Measurements from ENCODE around the gene SCD5. TPM values are rescaled to one million over a fixed set of nuclear protein-coding genes. Genes with fewer than 3 reads are reported as not detected.
"Not testable (repeated sequence)": the region's sequence is repeated elsewhere in the genome, so short reads cannot be mapped to it uniquely, and the experiment has no call there.

SCD5 gene
- total and polyA plus RNA-seq, 3 experiments from 2014 or later = 2.6 to 6.3 (median 6.2) TPM

DNA sequence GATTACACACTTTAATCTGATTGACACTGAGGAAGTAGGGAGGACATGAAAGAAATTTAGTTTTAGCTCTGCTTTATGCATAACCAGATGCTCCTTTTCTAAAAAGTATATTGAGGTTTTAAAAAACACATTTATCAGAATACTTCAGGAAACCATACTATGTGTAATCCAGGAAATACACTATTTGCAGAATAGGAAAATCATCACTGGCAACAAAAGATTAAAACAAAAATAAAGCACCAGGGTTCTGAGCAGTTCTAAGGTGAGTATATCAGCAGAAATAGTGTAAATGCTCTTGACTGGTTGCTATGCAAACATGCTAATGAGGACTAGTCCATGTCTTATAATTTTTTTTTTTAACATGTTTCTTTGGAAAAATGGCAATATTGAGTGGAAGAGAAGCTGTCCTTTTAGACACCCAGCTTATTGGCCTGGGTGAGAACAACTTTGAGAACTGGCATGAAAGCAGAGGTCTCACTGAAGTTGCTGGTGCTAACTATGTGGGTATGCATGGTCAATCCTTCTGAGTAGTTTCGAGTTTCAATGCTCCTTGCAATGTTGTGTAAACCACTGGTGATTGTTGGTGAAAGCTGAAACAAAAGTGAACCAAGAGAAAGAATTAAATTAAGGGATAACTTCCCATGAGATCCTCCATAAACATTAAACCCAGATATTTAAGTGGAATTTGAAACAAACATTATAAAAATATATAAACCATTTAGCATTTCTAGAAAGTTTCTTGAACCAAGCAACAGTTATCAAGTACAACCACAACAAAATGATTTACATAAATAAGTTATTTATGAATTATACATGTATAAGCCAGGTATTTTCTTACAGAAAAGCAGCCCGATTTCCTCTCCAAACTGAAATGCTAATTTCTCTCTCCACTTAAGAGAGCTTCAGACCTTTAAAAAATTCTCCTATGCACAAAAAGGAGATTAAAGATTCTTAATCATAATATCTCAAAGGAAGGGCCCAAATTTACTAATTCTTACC lies 20.4 kb upstream of the SCD5 start:
- no peak overlapping the region for H3K4me3 ChIP-seq (ENCODE audit: low read length)
- no peak for DNase-seq
- no peaks in the 10 kb centered on the region for H3K4me1 ChIP-seq (ENCODE audit: insufficient read depth, low read length)
- peaks cover 34% of the 10 kb centered on the region for H3K36me3 ChIP-seq (ENCODE audit: insufficient read depth, low read length)
- no peaks in the 10 kb centered on the region for H3K9me3 ChIP-seq (ENCODE audit: low read length)
- Mint-ChIP-seq H3K27ac (peak overlapping the region in 3 of 8 donors; percentile 50 to 63 (median 58)), H3K9me3 (no peaks in the 10 kb centered on the region), H3K36me3 (peaks cover 4 to 61% (median 19%) of the 10 kb centered on the region in 3 donors), H3K4me3 (no peak overlapping the region), H3K27me3 (no peaks in the 10 kb centered on the region), H3K4me1 (peaks cover 0 to 3% (median 2%) of the 10 kb centered on the region in 3 donors)
- ChIA-PET CTCF (no interaction called here), POLR2A (interaction anchor here (0.7 kb wide), 1 partner anchor 9 kb away, joined by 4 read pairs; no protein-coding TSS in a partner anchor)
- H3K27ac ChIP-seq (ENCODE audit: low read depth, low read length) = no peak overlapping the region
- no peaks in the 10 kb centered on the region for H3K27me3 ChIP-seq (ENCODE audit: insufficient read depth, low read length, poor library complexity, severe bottlenecking)

DNA sequence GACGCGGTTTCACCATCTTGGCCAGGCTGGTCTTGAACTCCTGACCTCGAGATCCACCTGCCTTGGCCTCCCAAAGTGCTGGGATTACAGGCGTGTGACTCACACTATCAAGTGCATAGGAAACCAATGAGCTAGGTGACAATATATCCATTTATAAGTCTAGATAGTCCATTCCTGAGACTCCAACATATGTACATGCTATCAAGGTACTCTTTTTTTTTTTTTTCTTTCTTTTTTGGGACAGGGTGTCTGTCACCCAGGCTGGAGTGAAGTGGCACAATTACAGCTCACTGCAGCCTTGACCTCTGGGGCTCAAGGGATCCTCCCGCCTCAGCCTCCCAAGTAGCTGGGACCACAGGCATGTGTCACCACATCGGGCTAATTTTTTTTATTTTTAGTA lies 18.3 kb upstream of the SCD5 start:
- H3K4me1 ChIP-seq (ENCODE audit: insufficient read depth, low read length); H3K4me1 Mint-ChIP-seq; H3K9me3 Mint-ChIP-seq; POLR2A ChIA-PET; H3K27me3 Mint-ChIP-seq; H3K27ac ChIP-seq (ENCODE audit: low read depth, low read length); H3K27me3 ChIP-seq (ENCODE audit: insufficient read depth, low read length, poor library complexity, severe bottlenecking); H3K4me3 ChIP-seq (ENCODE audit: low read length); CTCF ChIA-PET; H3K4me3 Mint-ChIP-seq; H3K9me3 ChIP-seq (ENCODE audit: low read length); DNase-seq: not testable (repeated sequence)
- Mint-ChIP-seq H3K36me3 (peaks cover 0 to 42% (median 12%) of the 10 kb centered on the region in 3 donors), H3K27ac (peak overlapping the region in 1 of 8 donors; percentile 65)
- H3K36me3 ChIP-seq (ENCODE audit: insufficient read depth, low read length) = peaks cover 17% of the 10 kb centered on the region

DNA sequence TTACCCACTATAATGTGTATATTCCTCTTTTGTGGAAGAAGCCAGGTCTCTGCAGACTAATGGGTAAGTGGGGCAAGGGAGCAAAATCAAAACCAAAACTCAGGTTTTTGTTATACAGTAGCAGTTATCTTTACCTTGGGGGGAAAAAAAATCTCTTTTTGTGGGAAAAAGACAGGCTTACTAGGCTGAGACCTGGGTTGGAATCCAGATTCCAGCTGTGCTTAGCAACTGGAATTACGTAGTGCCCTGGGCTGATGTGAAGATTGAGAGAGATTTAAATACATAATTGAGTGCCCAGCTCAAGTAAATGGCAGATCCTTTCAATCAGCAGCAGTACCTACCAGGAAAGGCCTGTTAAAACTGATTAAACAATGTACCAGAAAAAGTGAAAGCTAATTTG lies 15.4 kb upstream of the SCD5 start:
- H3K9me3 ChIP-seq (ENCODE audit: low read length) = no peaks in the 10 kb centered on the region
- H3K4me3 ChIP-seq (ENCODE audit: low read length) = no peak overlapping the region
- H3K4me1 ChIP-seq (ENCODE audit: insufficient read depth, low read length) = no peaks in the 10 kb centered on the region
- Mint-ChIP-seq H3K4me1 (peaks cover 5 to 11% (median 9%) of the 10 kb centered on the region in 3 donors), H3K9me3 (no peaks in the 10 kb centered on the region), H3K4me3 (no peak overlapping the region), H3K27ac (peak overlapping the region in 3 of 8 donors; percentile 1 to 60 (median 49)), H3K27me3 (no peaks in the 10 kb centered on the region), H3K36me3 (peaks cover 0 to 21% (median 6%) of the 10 kb centered on the region in 3 donors)
- DNase-seq = no peak
- CTCF ChIA-PET = no interaction called here
- H3K27ac ChIP-seq (ENCODE audit: low read depth, low read length) = no peak overlapping the region
- POLR2A ChIA-PET = no interaction called here
- no peaks in the 10 kb centered on the region for H3K27me3 ChIP-seq (ENCODE audit: insufficient read depth, low read length, poor library complexity, severe bottlenecking)
- H3K36me3 ChIP-seq (ENCODE audit: insufficient read depth, low read length) = peaks cover 5% of the 10 kb centered on the region

DNA sequence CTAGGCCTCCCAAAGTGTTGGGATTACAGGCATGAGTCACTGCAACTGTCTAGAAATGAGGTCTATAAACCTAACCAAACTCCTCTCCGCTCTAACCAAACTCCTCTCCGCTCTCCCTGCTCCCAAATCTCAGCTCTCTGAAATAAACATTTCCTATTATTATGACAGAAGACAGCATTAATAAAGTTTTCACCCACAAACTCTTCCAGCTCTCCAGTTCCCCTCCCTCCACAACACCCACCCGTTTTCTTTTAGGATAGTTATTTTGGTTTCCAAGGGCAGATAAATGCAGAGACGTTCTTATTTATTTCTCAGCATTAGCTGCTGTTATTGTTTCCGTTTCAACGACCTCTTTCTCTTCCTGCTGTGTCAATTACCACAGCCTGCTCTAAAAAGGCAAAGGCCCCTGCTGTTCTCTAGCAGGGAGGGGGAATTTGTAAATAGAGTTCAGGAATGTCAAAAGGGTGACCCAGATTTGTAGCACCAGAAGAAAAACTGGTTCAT lies 13.3 kb upstream of the SCD5 start:
- Mint-ChIP-seq H3K4me1 (peaks cover 5 to 11% (median 9%) of the 10 kb centered on the region in 3 donors), H3K27me3 (peaks cover 0 to 4% of the 10 kb centered on the region in 2 donors), H3K4me3 (no peak overlapping the region), H3K27ac (peak overlapping the region in 4 of 8 donors; percentile 2 to 80 (median 64)), H3K36me3 (peaks cover 0 to under 1% (median 0%) of the 10 kb centered on the region in 3 donors), H3K9me3 (no peaks in the 10 kb centered on the region)
- Histone ChIP-seq H3K4me1 (ENCODE audit: insufficient read depth, low read length) (no peaks in the 10 kb centered on the region), H3K4me3 (ENCODE audit: low read length) (no peak overlapping the region), H3K36me3 (ENCODE audit: insufficient read depth, low read length) (no peaks in the 10 kb centered on the region), H3K27me3 (ENCODE audit: insufficient read depth, low read length, poor library complexity, severe bottlenecking) (no peaks in the 10 kb centered on the region), H3K27ac (ENCODE audit: low read depth, low read length) (no peak overlapping the region), H3K9me3 (ENCODE audit: low read length) (no peaks in the 10 kb centered on the region)
- ChIA-PET CTCF (no interaction called here), POLR2A (no interaction called here)
- no peak for DNase-seq

DNA sequence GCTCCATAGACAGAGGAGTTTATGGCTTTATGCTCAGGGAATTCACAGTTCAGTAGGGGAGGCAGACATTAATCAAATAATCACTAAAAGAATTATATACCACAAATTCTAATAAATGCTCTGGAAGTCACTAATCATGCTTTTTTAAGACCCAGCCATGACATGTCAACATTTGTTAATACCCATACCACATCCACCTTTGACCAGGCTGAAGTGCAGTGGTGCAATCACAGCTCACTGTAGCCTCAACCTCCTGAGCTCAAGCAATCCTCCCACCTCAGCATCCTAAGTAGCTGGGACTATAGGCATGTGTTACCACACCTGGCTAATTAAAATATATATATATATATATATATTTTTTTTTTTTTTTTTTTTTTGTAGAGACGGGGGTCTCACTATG lies 12.8 kb upstream of the SCD5 start:
- Mint-ChIP-seq H3K4me1 (peaks cover 5 to 11% (median 9%) of the 10 kb centered on the region in 3 donors), H3K9me3 (no peaks in the 10 kb centered on the region), H3K36me3 (no peaks in the 10 kb centered on the region), H3K27me3 (peaks cover 0 to 4% of the 10 kb centered on the region in 2 donors), H3K4me3 (no peak overlapping the region), H3K27ac (peak overlapping the region in 3 of 8 donors; percentile 23 to 77 (median 60))
- H3K27ac ChIP-seq (ENCODE audit: low read depth, low read length) = no peak overlapping the region
- no peak overlapping the region for H3K4me3 ChIP-seq (ENCODE audit: low read length)
- H3K36me3 ChIP-seq (ENCODE audit: insufficient read depth, low read length) = no peaks in the 10 kb centered on the region
- no peak for DNase-seq
- no peaks in the 10 kb centered on the region for H3K27me3 ChIP-seq (ENCODE audit: insufficient read depth, low read length, poor library complexity, severe bottlenecking)
- CTCF ChIA-PET = no interaction called here
- POLR2A ChIA-PET = no interaction called here
- H3K4me1 ChIP-seq (ENCODE audit: insufficient read depth, low read length) = no peaks in the 10 kb centered on the region
- no peaks in the 10 kb centered on the region for H3K9me3 ChIP-seq (ENCODE audit: low read length)

DNA sequence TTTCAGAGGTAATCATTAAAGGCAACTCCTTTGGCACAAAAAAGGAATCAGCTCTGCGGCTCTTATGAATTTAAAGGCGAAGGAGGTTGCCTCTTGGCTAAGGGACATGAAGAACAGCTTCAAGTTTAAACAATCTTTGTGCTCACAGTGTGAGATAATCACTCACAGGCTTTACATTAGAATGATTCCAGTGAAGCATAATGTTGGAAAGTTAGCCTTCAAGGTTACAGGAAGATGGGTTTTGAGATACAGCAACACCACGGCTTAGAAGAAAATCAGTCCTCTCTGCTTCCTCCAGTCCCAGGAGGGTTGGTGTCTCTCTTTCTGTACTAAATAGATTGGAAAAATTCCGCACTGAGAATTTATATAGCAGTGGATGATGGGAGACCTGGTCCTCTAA lies 11.6 kb upstream of the SCD5 start:
- Histone ChIP-seq H3K4me3 (ENCODE audit: low read length) (no peak overlapping the region), H3K4me1 (ENCODE audit: insufficient read depth, low read length) (no peaks in the 10 kb centered on the region), H3K27me3 (ENCODE audit: insufficient read depth, low read length, poor library complexity, severe bottlenecking) (no peaks in the 10 kb centered on the region), H3K9me3 (ENCODE audit: low read length) (no peaks in the 10 kb centered on the region), H3K36me3 (ENCODE audit: insufficient read depth, low read length) (no peaks in the 10 kb centered on the region), H3K27ac (ENCODE audit: low read depth, low read length) (no peak overlapping the region)
- peaks cover 5 to 11% (median 7%) of the 10 kb centered on the region in 3 donors for H3K4me1 Mint-ChIP-seq
- H3K27ac Mint-ChIP-seq = no peak overlapping the region
- H3K36me3 Mint-ChIP-seq = no peaks in the 10 kb centered on the region
- POLR2A ChIA-PET = interaction anchor here (0.5 kb wide), 1 partner anchor 346 kb away, joined by 3 read pairs; no protein-coding TSS in a partner anchor
- no peaks in the 10 kb centered on the region for H3K9me3 Mint-ChIP-seq
- no peak overlapping the region for H3K4me3 Mint-ChIP-seq
- H3K27me3 Mint-ChIP-seq = peaks cover 0 to 4% of the 10 kb centered on the region in 2 donors
- DNase-seq = no peak
- CTCF ChIA-PET = interaction anchor here (1.1 kb wide), 1 partner anchor 21 kb away, joined by 3 read pairs; no protein-coding TSS in a partner anchor

DNA sequence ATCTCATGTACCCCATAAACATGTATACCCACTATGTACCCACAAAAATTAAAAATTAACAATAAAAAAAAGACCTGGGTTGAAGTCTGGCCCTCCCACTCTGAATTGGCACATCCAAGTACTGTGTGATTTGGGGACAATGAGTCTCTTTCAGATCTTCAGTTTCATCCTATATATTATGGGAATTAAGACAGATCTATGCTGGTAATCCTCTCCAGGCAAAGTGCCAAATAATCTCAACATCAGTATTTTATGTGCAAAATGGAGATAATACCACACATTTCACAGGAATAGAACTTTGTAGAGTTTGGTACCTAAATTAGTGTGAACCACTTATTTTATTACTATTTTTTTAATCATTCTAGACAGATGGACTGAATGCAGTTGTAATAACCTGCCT lies 11.0 kb upstream of the SCD5 start:
- Histone ChIP-seq H3K36me3 (ENCODE audit: insufficient read depth, low read length) (no peaks in the 10 kb centered on the region), H3K27ac (ENCODE audit: low read depth, low read length) (no peak overlapping the region), H3K27me3 (ENCODE audit: insufficient read depth, low read length, poor library complexity, severe bottlenecking) (no peaks in the 10 kb centered on the region), H3K4me3 (ENCODE audit: low read length) (no peak overlapping the region), H3K4me1 (ENCODE audit: insufficient read depth, low read length) (no peaks in the 10 kb centered on the region), H3K9me3 (ENCODE audit: low read length) (no peaks in the 10 kb centered on the region)
- no peak overlapping the region for H3K27ac Mint-ChIP-seq
- peaks cover 0 to 4% of the 10 kb centered on the region in 2 donors for H3K27me3 Mint-ChIP-seq
- peaks cover 5 to 11% (median 6%) of the 10 kb centered on the region in 3 donors for H3K4me1 Mint-ChIP-seq
- ChIA-PET CTCF (interaction anchor here (1.1 kb wide), 1 partner anchor 21 kb away, joined by 3 read pairs; no protein-coding TSS in a partner anchor), POLR2A (interaction anchor here (0.5 kb wide), 1 partner anchor 345 kb away, joined by 3 read pairs; no protein-coding TSS in a partner anchor)
- H3K36me3 Mint-ChIP-seq = no peaks in the 10 kb centered on the region
- no peak for DNase-seq
- H3K9me3 Mint-ChIP-seq = no peaks in the 10 kb centered on the region
- H3K4me3 Mint-ChIP-seq = no peak overlapping the region

DNA sequence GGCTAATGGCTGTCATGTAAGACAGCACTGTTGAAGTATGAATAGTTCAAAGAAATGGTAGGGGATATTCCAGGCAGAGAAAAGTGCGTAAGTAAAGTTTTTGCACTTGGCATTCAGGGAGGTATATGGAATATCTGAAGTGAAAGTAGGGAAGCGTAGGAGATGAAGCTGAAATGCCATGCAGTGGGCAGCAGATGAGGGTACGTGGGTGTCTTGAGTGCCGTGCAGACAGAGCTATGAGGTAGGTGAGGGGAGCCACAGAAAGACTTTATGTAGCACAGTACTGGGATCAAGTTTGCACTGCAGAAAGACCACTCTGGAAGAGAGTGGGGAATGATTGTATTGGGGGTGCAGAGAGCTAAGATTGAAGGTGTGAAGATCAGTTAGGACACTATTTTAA lies 5.2 kb upstream of the SCD5 start:
- Mint-ChIP-seq H3K27ac (no peak overlapping the region), H3K27me3 (peaks cover 7 to 28% of the 10 kb centered on the region in 2 donors), H3K4me1 (peaks cover 9 to 13% (median 9%) of the 10 kb centered on the region in 3 donors), H3K4me3 (no peak overlapping the region), H3K9me3 (no peaks in the 10 kb centered on the region), H3K36me3 (peaks cover 0 to 2% (median 0%) of the 10 kb centered on the region in 3 donors)
- Histone ChIP-seq H3K9me3 (ENCODE audit: low read length) (no peaks in the 10 kb centered on the region), H3K36me3 (ENCODE audit: insufficient read depth, low read length) (no peaks in the 10 kb centered on the region), H3K27ac (ENCODE audit: low read depth, low read length) (no peak overlapping the region), H3K4me1 (ENCODE audit: insufficient read depth, low read length) (peaks cover 9% of the 10 kb centered on the region), H3K4me3 (ENCODE audit: low read length) (no peak overlapping the region), H3K27me3 (ENCODE audit: insufficient read depth, low read length, poor library complexity, severe bottlenecking) (no peaks in the 10 kb centered on the region)
- POLR2A ChIA-PET = no interaction called here
- CTCF ChIA-PET = no interaction called here
- DNase-seq = no peak

Data from CD8-positive, alpha-beta memory T cell (primary cell).